T-helper 1 cell treated with Interleukin-12 subunit alpha and Interleukin-12 subunit beta and Interleukin-4 antibody, amounts not matched to agents 30 ng/mL and 1 ng/mL, for 36 hours (primary cell): ENCODE measurements around the gene ERCC6. TPM values are rescaled to one million over a fixed set of nuclear protein-coding genes. Genes with fewer than 3 reads are reported as not detected.

Experiments
- intact Hi-C: fragments of 100-400 bp; cut with micrococcal nuclease; formaldehyde crosslinking; loops from one replicate; pipeline ENCODE4 v1.15.1; 2024
- total RNA-seq: library from RNA; stranded (reverse); gene quantifications from 2 replicates; pipeline ENCODE4 v1.2.3, GENCODE V29; 2022

The ERCC6 gene
- total RNA-seq, 1 donor from 2014 or later: 21.0 TPM

GRCh38 chr10:49516216-49516970 is 22.5 kb downstream of the ERCC6 start:
- intact Hi-C loops: loop anchor here (10.0 kb wide), 1 partner anchor 1152 kb away; no protein-coding TSS in a partner anchor

GRCh38 chr10:49512121-49512809 is 26.7 kb downstream of the ERCC6 start:
- intact Hi-C loops: loop anchor here (1.0 to 10.0 kb wide), 4 partner anchors 105 to 1147 kb away; no protein-coding TSS in a partner anchor

GRCh38 chr10:49509771-49510303 is 29.1 kb downstream of the ERCC6 start:
- intact Hi-C loops: loop anchor here (5.0 to 10.0 kb wide), 3 partner anchors 333 to 1145 kb away; no protein-coding TSS in a partner anchor

GRCh38 chr10:49508654-49509053 is 30.3 kb downstream of the ERCC6 start:
- intact Hi-C loops: loop anchor here (1.0 to 5.0 kb wide), 3 partner anchors 31 to 346 kb away; partner anchors contain the start of gene ERCC6

GRCh38 chr10:49508249-49508648 is 30.7 kb downstream of the ERCC6 start:
- intact Hi-C loops: loop anchor here (1.0 to 5.0 kb wide), 3 partner anchors 31 to 346 kb away; partner anchors contain the start of gene ERCC6

- intact Hi-C loops: loop anchor here (5.0 kb wide), 2 partner anchors 328 to 343 kb away; no protein-coding TSS in a partner anchor
Measured at GRCh38 chr10:49505589-49505988, 33.3 kb downstream of the ERCC6 start.

- intact Hi-C loops: loop anchor here (5.0 kb wide), 2 partner anchors 328 to 343 kb away; no protein-coding TSS in a partner anchor
Measured at GRCh38 chr10:49505076-49505475, 33.8 kb downstream of the ERCC6 start.

GRCh38 chr10:49504528-49504927 is 34.4 kb downstream of the ERCC6 start:
- intact Hi-C loops: no loop called here

GRCh38 chr10:49502358-49502757 is 36.6 kb downstream of the ERCC6 start:
- intact Hi-C loops: no loop called here

- intact Hi-C loops: no loop called here
Measured at GRCh38 chr10:49500412-49500811, 38.5 kb downstream of the ERCC6 start.

- intact Hi-C loops: no loop called here
Measured at GRCh38 chr10:49499305-49499851, 39.5 kb downstream of the ERCC6 start.

GRCh38 chr10:49498425-49498824 is 40.5 kb downstream of the ERCC6 start:
- intact Hi-C loops: no loop called here

- intact Hi-C loops: no loop called here
Measured at GRCh38 chr10:49497358-49497757, 41.6 kb downstream of the ERCC6 start.

GRCh38 chr10:49488056-49488717 is 50.7 kb downstream of the ERCC6 start:
- intact Hi-C loops: no loop called here

- intact Hi-C loops: no loop called here
Measured at GRCh38 chr10:49486738-49487137, 52.2 kb downstream of the ERCC6 start.

- intact Hi-C loops: no loop called here
Measured at GRCh38 chr10:49486009-49486408, 52.9 kb downstream of the ERCC6 start.

- intact Hi-C loops: no loop called here
Measured at GRCh38 chr10:49484486-49485235, 54.3 kb downstream of the ERCC6 start.

GRCh38 chr10:49478819-49479218 is 60.1 kb downstream of the ERCC6 start:
- intact Hi-C loops: no loop called here

GRCh38 chr10:49474901-49475300 is 64.0 kb downstream of the ERCC6 start:
- intact Hi-C loops: no loop called here

- intact Hi-C loops: no loop called here
Measured at GRCh38 chr10:49471532-49471931, 67.4 kb downstream of the ERCC6 start.
